ENCODE data around the gene PFKFB3.

DNA sequence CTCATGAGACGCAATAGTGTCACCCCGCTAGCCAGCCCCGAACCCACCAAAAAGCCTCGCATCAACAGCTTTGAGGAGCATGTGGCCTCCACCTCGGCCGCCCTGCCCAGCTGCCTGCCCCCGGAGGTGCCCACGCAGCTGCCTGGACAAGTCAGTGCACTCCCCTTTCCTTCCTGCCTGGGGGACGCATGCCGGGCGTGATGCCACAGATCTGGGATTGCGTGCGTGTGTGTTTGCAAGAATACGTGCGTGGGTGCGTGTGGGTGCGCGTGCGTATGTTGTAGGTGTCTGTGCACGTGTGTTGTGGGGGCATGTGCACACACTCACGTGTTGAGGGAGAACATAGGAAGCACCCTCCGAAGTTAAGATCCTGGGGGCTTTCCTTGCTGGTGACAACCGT is 23.5 kb downstream of the PFKFB3 start:
- TF ChIP-seq SIN3A (IDR thresholded peaks at IDR 0.05; ENCODE audit: borderline replicate concordance in 2 of 2, control insufficient read depth in 1 of 2, low read depth in 2 of 2, low read length in 2 of 2) (no peak), ZNF586 (CRISPR knock-in tag; conservative IDR thresholded peaks at IDR 0.05) (no peak), SAP30 (IDR thresholded peaks at IDR 0.05; ENCODE audit: borderline replicate concordance, insufficient read depth, low read depth, low read length, poor library complexity, severe bottlenecking) (no peak), ZFP36 (IDR thresholded peaks at IDR 0.05; ENCODE audit: low read depth, low read length, partially characterized antibody) (no peak), LEF1 (IDR thresholded peaks at IDR 0.05) (no peak)
